K562 (cell line): Measurements from ENCODE around the gene THBS1. TPM values are rescaled to one million over a fixed set of nuclear protein-coding genes. Genes with fewer than 3 reads are reported as not detected.

ENCODE experiments used
- ATAC-seq: fragments of 200-7000 bp; cut with Tn5 transposase; 3 replicates; pipeline ENCODE4 v1.9.1; 2020; ENCODE audit warnings: moderate library complexity
- BruUV-seq: library from RNA; stranded (reverse); fragments of 400-500 nt; replicated peaks from 2 replicates; lab custom pipeline; 2021; lab: Mats Ljungman, UMichigan
- CTCF ChIA-PET: fragments of 300-600 bp; formaldehyde crosslinking; extraction: SDS; loops from one replicate; lab custom pipeline; 2021; ENCODE audit warnings: low intra/inter-chr PET ratio; lab: Yijun Ruan, JAX
- POLR2A ChIA-PET: fragments of 300-600, 350-650 bp; sonication (Branson Sonifier 250); formaldehyde crosslinking; extraction: SDS; loops from one replicate; lab custom pipeline; 2021; ENCODE audit warnings: antibody characterized with exemption, inconsistent platforms; lab: Yijun Ruan, JAX
- DNase-seq, 4 experiments: peaks; one replicate each; pipeline versions ENCODE4 v3.0.0 to v3.0.0-alpha.2; 2011 to 2018; ENCODE audit warnings: low spot score in 3 of 4, mixed read lengths in 3 of 4; ENCODE audit errors: extremely low read depth in 1 of 4
- FAIRE-seq: peaks from 2 replicates; lab custom pipeline; 2011; peaks lifted over from hg19 to GRCh38; lab: Jason Lieb, UNC
- H2AFZ ChIP-seq: 2 replicates; pipeline ENCODE4 v1.6.0; 2011; ENCODE audit warnings: low read depth, low read length, control low read depth, inconsistent platforms
- H3K27ac ChIP-seq: fragments of 200-600 bp; 3 replicates; pipeline ENCODE4 v1.8.0; 2011; ENCODE audit warnings: low read depth, mild to moderate bottlenecking, control low read depth, inconsistent platforms, low read length, moderate library complexity, mixed read lengths; ENCODE audit errors: extremely low read depth
- H3K27me3 ChIP-seq, 2 experiments: fragments of 300-600 bp in 1 of 2; 2 replicates in 1 of 2; 3 replicates in 1 of 2; pipeline versions ENCODE4 v1.6.0 to v1.8.0; 2011; ENCODE audit warnings: inconsistent platforms in 2 of 2, low read length in 2 of 2, mild to moderate bottlenecking in 1 of 2, mixed read lengths in 1 of 2, moderate library complexity in 1 of 2; ENCODE audit not compliant: control insufficient read depth in 2 of 2, insufficient read depth in 2 of 2
- H3K36me3 ChIP-seq: fragments of 300-600 bp; 3 replicates; pipeline ENCODE4 v1.8.0; 2011; ENCODE audit warnings: mild to moderate bottlenecking, low read length, inconsistent platforms; ENCODE audit not compliant: control insufficient read depth, insufficient read depth
- H3K4me1 ChIP-seq, 2 experiments: fragments of 200-600 bp in 1 of 2; replicated peaks in 1 of 2; 2 replicates in 1 of 2; 3 replicates in 1 of 2; pipeline versions ENCODE4 v1.5.1 to v1.8.0; 2011; ENCODE audit warnings: inconsistent platforms in 2 of 2, low read length in 2 of 2, mild to moderate bottlenecking in 1 of 2, mixed read lengths in 1 of 2, moderate library complexity in 1 of 2; ENCODE audit not compliant: control insufficient read depth in 2 of 2, insufficient read depth in 2 of 2
- H3K4me2 ChIP-seq: 2 replicates; pipeline ENCODE4 v1.6.1; 2011; ENCODE audit warnings: low read length, control low read depth, inconsistent platforms, mixed read lengths; ENCODE audit not compliant: insufficient read depth
- H3K4me3 ChIP-seq: fragments of 200-600 bp; sonication (generic), shearing (Covaris generic); 2 replicates; pipeline ENCODE4 v1.5.1; 2016; ENCODE audit warnings: control low read depth, inconsistent platforms
- H3K79me2 ChIP-seq: fragments of 200-600 bp; 3 replicates; pipeline ENCODE4 v1.8.0; 2011; ENCODE audit warnings: low read length, inconsistent platforms; ENCODE audit not compliant: control insufficient read depth, insufficient read depth
- H3K9ac ChIP-seq, 2 experiments: 2 replicates each; pipeline versions ENCODE4 v1.6.0 to v1.6.1; 2011; ENCODE audit warnings: low read depth in 2 of 2, low read length in 2 of 2, control low read depth in 1 of 2, inconsistent platforms in 1 of 2, mild to moderate bottlenecking in 1 of 2, mixed read lengths in 1 of 2; ENCODE audit not compliant: insufficient read depth in 1 of 2
- H3K9me1 ChIP-seq: one replicate; pipeline ENCODE4 v1.6.0; 2011; ENCODE audit warnings: inconsistent platforms, mild to moderate bottlenecking, low read length, moderate library complexity; ENCODE audit not compliant: control insufficient read depth, insufficient read depth
- H3K9me3 ChIP-seq: replicated peaks from 2 replicates; pipeline ENCODE4 v1.5.1; 2011; ENCODE audit warnings: low read depth, low read length, inconsistent platforms; ENCODE audit not compliant: control insufficient read depth, insufficient read depth
- H4K20me1 ChIP-seq: replicated peaks from 2 replicates; pipeline ENCODE4 v1.6.1; 2011; ENCODE audit warnings: low read length, inconsistent platforms, mixed read lengths; ENCODE audit not compliant: control insufficient read depth, insufficient read depth
- ARID4B ChIP-seq: sonication (generic); formaldehyde crosslinking; IDR thresholded peaks from 2 replicates; pipeline ENCODE4 v1.8.0; 2022; ENCODE audit warnings: mild to moderate bottlenecking, missing genetic modification reagents
- CEBPG ChIP-seq, 3 experiments: fragments of 200-800 bp in 1 of 3; sonication (Bioruptor generic) in 1 of 3; sonication (generic) in 1 of 3; formaldehyde crosslinking in 1 of 3; IDR thresholded peaks in 2 of 3; conservative IDR thresholded peaks in 1 of 3; 2 replicates each; pipeline versions ENCODE4 v1.6.1 to v1.8.0; 2016 to 2022; ENCODE audit warnings: missing compliant biosample characterization in 2 of 3, missing genetic modification characterization in 2 of 3, mild to moderate bottlenecking in 1 of 3, missing genetic modification reagents in 1 of 3
- CHD1 ChIP-seq: fragments of 200-600 bp; sonication (generic); IDR thresholded peaks from one replicate; pipeline ENCODE4 v1.6.1; 2012; ENCODE audit warnings: mild to moderate bottlenecking, moderate library complexity, low read length, inconsistent platforms
- ELF1 ChIP-seq: fragments of 200-800 bp; sonication (Bioruptor generic); IDR thresholded peaks from 2 replicates; pipeline ENCODE4 v1.6.1; 2016; ENCODE audit warnings: missing genetic modification characterization, missing compliant biosample characterization
- IRF2 ChIP-seq: sonication (generic); formaldehyde crosslinking; IDR thresholded peaks from 2 replicates; pipeline ENCODE4 v1.8.1; 2022; ENCODE audit warnings: mild to moderate bottlenecking, missing genetic modification reagents
- KLF6 ChIP-seq: fragments of 250-450 bp; sonication (Bioruptor Pico); IDR thresholded peaks from 2 replicates; pipeline ENCODE4 v1.4.0; 2020; ENCODE audit warnings: mild to moderate bottlenecking, moderate library complexity, borderline replicate concordance
- RBM14 ChIP-seq: fragments of 200-400 bp; formaldehyde crosslinking; IDR thresholded peaks from 2 replicates; pipeline ENCODE4 v1.6.1; 2018; ENCODE audit warnings: low read depth, mild to moderate bottlenecking, low read length, moderate library complexity, borderline replicate concordance; ENCODE audit not compliant: insufficient read depth
- TARDBP ChIP-seq: fragments of 450-650 bp; IDR thresholded peaks from 2 replicates; pipeline ENCODE4 v1.6.1; 2016
- XRCC4 ChIP-seq: IDR thresholded peaks from one replicate; pipeline ENCODE4 v1.6.1; 2011; ENCODE audit not compliant: insufficient read depth, insufficient read length; ENCODE audit errors: extremely low read depth
- YBX1 ChIP-seq: fragments of 450-650 bp; IDR thresholded peaks from 2 replicates; pipeline ENCODE4 v1.7.1; 2016; ENCODE audit warnings: mild to moderate bottlenecking
- ZNF609 ChIP-seq: sonication (generic); formaldehyde crosslinking; IDR thresholded peaks from 2 replicates; pipeline ENCODE4 v1.8.1; 2023; ENCODE audit warnings: missing genetic modification reagents, mild to moderate bottlenecking, borderline replicate concordance
- WGBS: fragments of 100-300 bp; shearing (Covaris generic); methylation state at CpG from one replicate; pipeline ENCODE4 v1.1.6; 2016; ENCODE audit warnings: low coverage, mixed read lengths; ENCODE audit not compliant: insufficient coverage; ENCODE audit errors: missing lambda C conversion rate; 5-methylcytosine and 5-hydroxymethylcytosine counted together
- in situ Hi-C: fragments of 300-500 bp; cut with MboI; formaldehyde crosslinking; loops from 4 replicates; pipeline ENCODE4 v1.15.0; 2018; ENCODE audit warnings: inconsistent platforms, mixed read lengths
- intact Hi-C: fragments of 100-400 bp; cut with micrococcal nuclease; formaldehyde crosslinking; loops from 2 replicates; pipeline ENCODE4 v1.14.2; 2022
- polyA plus RNA-seq, 8 experiments: library from polyadenylated mRNA; depleted of rRNA in 4 of 8; stranded (reverse) in 5 of 8; unstranded in 3 of 8; fragments of >200 nt; fragmentation: Nextera tagmentation in 2 of 8; fragmentation: Illumina TruSeq in 1 of 8; extraction: Ambion mirVana in 2 of 8; extraction: Trizol in 1 of 8; gene quantifications; 2 replicates each; pipeline versions ENCODE4 v1.2.1 to v1.2.3, GENCODE V29; 2011 to 2014; ENCODE audit warnings: inconsistent platforms in 1 of 8, missing spikeins in 1 of 8
- total RNA-seq, 7 experiments: library from RNA; depleted of rRNA in 6 of 7; stranded (reverse); fragments of >200 nt in 6 of 7; fragmentation: Illumina TruSeq in 2 of 7; extraction: Trizol in 2 of 7; gene quantifications; 2 replicates each; pipeline versions ENCODE4 v1.2.1 to v1.2.3, GENCODE V29; 2011 to 2021; ENCODE audit warnings: low replicate concordance in 1 of 7

THBS1 gene
- total and polyA plus RNA-seq, 9 of the 15 experiments (the other 6 are each of a cell fraction or from before 2014, with no cell fraction given) = 0.04 to 1.3 (median 0.40) TPM

GRCh38 chr15:39539466-39539865, 41.4 kb upstream of the THBS1 start (continued):
- TF ChIP-seq ARID4B (CRISPR knock-in tag) = no peak
- TF ChIP-seq TARDBP = no peak
- TF ChIP-seq KLF6 (CRISPR knock-in tag) = no peak
- TF ChIP-seq CEBPG (CRISPR knock-in tag; IDR thresholded peaks at IDR 0.05) = no peak
- TF ChIP-seq CEBPG (tag; conservative IDR thresholded peaks at IDR 0.05 in 1 of 2, IDR thresholded peaks at IDR 0.05 in 1 of 2) = no peak
- TF ChIP-seq CHD1 = no peak

- in situ Hi-C loops = no loop called here
- Histone ChIP-seq H3K4me1 (no peaks in the 10 kb centered on the region), H4K20me1 (no peaks in the 10 kb centered on the region), H3K9me1 (no peaks in the 10 kb centered on the region), H3K79me2 (no peaks in the 10 kb centered on the region), H3K9ac (no peak overlapping the region), H3K27me3 (peaks cover 0 to 5% of the 10 kb centered on the region in 2 experiments; a peak in 1 of 5 replicates), H3K36me3 (no peaks in the 10 kb centered on the region), H2AFZ (no peak overlapping the region), H3K9me3 (no peaks in the 10 kb centered on the region), H3K4me3 (no peak overlapping the region), H3K27ac (no peak overlapping the region), H3K4me2 (no peak overlapping the region)
- DNase-seq (no peak), FAIRE-seq (no peak), ATAC-seq (no peak)
- ChIA-PET CTCF (no interaction called here), POLR2A (interaction anchor here (0.7 kb wide), 1 partner anchor 22 kb away, joined by 3 read pairs; no protein-coding TSS in a partner anchor)
- whole genome bisulfite sequencing = 7% methylated on average over 3 of the region's 3 CpGs
- BruUV-seq = no TSS peak
- intact Hi-C loops = no loop called here
- TF ChIP-seq YBX1 = no peak
- no peak for TF ChIP-seq IRF2 (CRISPR knock-in tag)
- TF ChIP-seq RBM14 = no peak
- no peak for TF ChIP-seq ZNF609 (CRISPR knock-in tag)
- no peak for TF ChIP-seq XRCC4
- no peak for TF ChIP-seq ELF1 (tag)
Observed at GRCh38 chr15:39539973-39540558, 40.8 kb upstream of the THBS1 start.
